Chondrocyte (in vitro differentiated cells): ENCODE results near the gene NFATC2IP. TPM values are rescaled to one million over a fixed set of nuclear protein-coding genes. Genes with fewer than 3 reads are reported as not detected.
A peak's percentile ranks its signal among the peaks of the same experiment; 100 is the strongest.

Source experiments
- DNase-seq: peaks from one replicate; pipeline ENCODE4 v3.0.0; 2021; ENCODE audit warnings: mixed read lengths, low spot score
- H3K27ac Mint-ChIP-seq: one replicate; pipeline ENCODE4 v1.8.0; 2021; ENCODE audit warnings: mild to moderate bottlenecking, moderate library complexity, mixed read lengths; ENCODE audit not compliant: unreplicated experiment
- H3K27me3 Mint-ChIP-seq: 2 replicates; pipeline ENCODE4 v1.8.0; 2021; ENCODE audit warnings: low read depth, mixed read lengths
- H3K36me3 Mint-ChIP-seq: 2 replicates; pipeline ENCODE4 v1.8.0; 2021; ENCODE audit warnings: low read depth, mixed read lengths
- H3K4me1 Mint-ChIP-seq: 2 replicates; pipeline ENCODE4 v1.8.0; 2021; ENCODE audit warnings: low read depth, mild to moderate bottlenecking, mixed read lengths
- H3K4me3 Mint-ChIP-seq: one replicate; pipeline ENCODE4 v1.8.0; 2021; ENCODE audit warnings: mild to moderate bottlenecking, moderate library complexity, mixed read lengths; ENCODE audit not compliant: unreplicated experiment
- H3K9me3 Mint-ChIP-seq: 2 replicates; pipeline ENCODE4 v1.8.0; 2021; ENCODE audit warnings: low read depth, mixed read lengths
- long read RNA-seq: library from polyadenylated mRNA; stranded (forward); transcript quantifications from one replicate; pipeline ENCODE4 v2.0.0, GENCODE V29; 2021
- total RNA-seq: library from RNA; stranded (reverse); gene quantifications from 3 replicates; pipeline ENCODE4 v1.2.1, GENCODE V29; 2021
- TF ChIP-seq, protein P1 (sequence below): fragments of 200-600 bp; sonication (generic); IDR thresholded peaks from 2 replicates; pipeline ENCODE4 v1.5.0; 2021; ENCODE audit warnings: antibody characterized with exemption, mild to moderate bottlenecking, moderate library complexity

NFATC2IP gene
- total RNA-seq: 23.0 to 24.3 TPM (median 23.8 TPM) in 3 replicates
- long read RNA-seq, full-length matches to known transcripts: 12 of 19 reads
- long read RNA-seq, partial matches to known transcripts: 1 of 19 reads
- long read RNA-seq, other reads (novel, unspliced or antisense): 6 of 19 reads

- TF ChIP-seq, protein P1, sequence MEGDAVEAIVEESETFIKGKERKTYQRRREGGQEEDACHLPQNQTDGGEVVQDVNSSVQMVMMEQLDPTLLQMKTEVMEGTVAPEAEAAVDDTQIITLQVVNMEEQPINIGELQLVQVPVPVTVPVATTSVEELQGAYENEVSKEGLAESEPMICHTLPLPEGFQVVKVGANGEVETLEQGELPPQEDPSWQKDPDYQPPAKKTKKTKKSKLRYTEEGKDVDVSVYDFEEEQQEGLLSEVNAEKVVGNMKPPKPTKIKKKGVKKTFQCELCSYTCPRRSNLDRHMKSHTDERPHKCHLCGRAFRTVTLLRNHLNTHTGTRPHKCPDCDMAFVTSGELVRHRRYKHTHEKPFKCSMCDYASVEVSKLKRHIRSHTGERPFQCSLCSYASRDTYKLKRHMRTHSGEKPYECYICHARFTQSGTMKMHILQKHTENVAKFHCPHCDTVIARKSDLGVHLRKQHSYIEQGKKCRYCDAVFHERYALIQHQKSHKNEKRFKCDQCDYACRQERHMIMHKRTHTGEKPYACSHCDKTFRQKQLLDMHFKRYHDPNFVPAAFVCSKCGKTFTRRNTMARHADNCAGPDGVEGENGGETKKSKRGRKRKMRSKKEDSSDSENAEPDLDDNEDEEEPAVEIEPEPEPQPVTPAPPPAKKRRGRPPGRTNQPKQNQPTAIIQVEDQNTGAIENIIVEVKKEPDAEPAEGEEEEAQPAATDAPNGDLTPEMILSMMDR: no peak
- H3K4me1 Mint-ChIP-seq: peaks cover 16% of the 10 kb centered on the region
- DNase-seq: peak; percentile 100
- H3K4me3 Mint-ChIP-seq: peak within 1 kb of the TSS; percentile 96
- no peaks in the 10 kb centered on the region for H3K27me3 Mint-ChIP-seq
- peak within 1 kb of the TSS; percentile 85 for H3K27ac Mint-ChIP-seq
- H3K9me3 Mint-ChIP-seq: no peaks in the 10 kb centered on the region
- H3K36me3 Mint-ChIP-seq: peaks cover 8% of the 10 kb centered on the region
Measured at GRCh38 chr16:28950648-28951409, at the start of gene NFATC2IP. NFATC2IP (plus strand) TSS chr16:28950937; CDS start chr16:28951012, 75 bp downstream.

DNA sequence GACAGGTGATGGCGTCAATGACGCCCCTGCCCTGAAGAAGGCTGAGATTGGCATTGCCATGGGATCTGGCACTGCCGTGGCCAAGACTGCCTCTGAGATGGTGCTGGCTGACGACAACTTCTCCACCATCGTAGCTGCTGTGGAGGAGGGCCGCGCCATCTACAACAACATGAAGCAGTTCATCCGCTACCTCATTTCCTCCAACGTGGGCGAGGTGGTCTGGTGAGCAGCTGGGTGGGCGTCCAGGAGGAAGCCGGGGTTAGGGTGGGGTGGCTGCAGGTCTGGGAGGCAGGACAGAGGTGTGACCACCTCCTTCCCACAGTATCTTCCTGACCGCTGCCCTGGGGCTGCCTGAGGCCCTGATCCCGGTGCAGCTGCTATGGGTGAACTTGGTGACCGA, 48.9 kb upstream of the NFATC2IP start:
- no peak overlapping the region for H3K27ac Mint-ChIP-seq
- no peaks in the 10 kb centered on the region for H3K36me3 Mint-ChIP-seq
- no peaks in the 10 kb centered on the region for H3K4me1 Mint-ChIP-seq
- H3K27me3 Mint-ChIP-seq: no peaks in the 10 kb centered on the region
- no peak for DNase-seq
- no peak overlapping the region for H3K4me3 Mint-ChIP-seq
- no peaks in the 10 kb centered on the region for H3K9me3 Mint-ChIP-seq
- TF ChIP-seq, protein P1: no peak

DNA sequence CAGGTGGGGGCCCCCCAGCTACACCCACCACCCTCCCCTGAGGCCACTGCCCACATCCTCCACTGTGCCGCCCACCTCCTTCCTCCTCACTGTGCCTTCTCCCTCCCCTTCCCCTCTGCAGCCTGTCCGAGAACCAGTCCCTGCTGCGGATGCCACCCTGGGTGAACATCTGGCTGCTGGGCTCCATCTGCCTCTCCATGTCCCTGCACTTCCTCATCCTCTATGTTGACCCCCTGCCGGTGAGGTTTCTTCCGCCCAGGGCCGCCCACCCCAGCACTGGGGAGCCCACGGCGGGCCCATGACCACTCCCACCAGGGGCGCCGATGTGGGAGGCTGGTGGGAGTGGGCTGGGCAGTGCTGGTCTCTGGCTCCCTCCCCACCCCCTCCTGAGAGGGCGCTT, 47.8 kb upstream of the NFATC2IP start:
- no peak overlapping the region for H3K27ac Mint-ChIP-seq
- TF ChIP-seq, protein P1: no peak
- no peaks in the 10 kb centered on the region for H3K9me3 Mint-ChIP-seq
- H3K4me1 Mint-ChIP-seq: no peaks in the 10 kb centered on the region
- no peak for DNase-seq
- H3K36me3 Mint-ChIP-seq: no peaks in the 10 kb centered on the region
- no peaks in the 10 kb centered on the region for H3K27me3 Mint-ChIP-seq
- no peak overlapping the region for H3K4me3 Mint-ChIP-seq

DNA sequence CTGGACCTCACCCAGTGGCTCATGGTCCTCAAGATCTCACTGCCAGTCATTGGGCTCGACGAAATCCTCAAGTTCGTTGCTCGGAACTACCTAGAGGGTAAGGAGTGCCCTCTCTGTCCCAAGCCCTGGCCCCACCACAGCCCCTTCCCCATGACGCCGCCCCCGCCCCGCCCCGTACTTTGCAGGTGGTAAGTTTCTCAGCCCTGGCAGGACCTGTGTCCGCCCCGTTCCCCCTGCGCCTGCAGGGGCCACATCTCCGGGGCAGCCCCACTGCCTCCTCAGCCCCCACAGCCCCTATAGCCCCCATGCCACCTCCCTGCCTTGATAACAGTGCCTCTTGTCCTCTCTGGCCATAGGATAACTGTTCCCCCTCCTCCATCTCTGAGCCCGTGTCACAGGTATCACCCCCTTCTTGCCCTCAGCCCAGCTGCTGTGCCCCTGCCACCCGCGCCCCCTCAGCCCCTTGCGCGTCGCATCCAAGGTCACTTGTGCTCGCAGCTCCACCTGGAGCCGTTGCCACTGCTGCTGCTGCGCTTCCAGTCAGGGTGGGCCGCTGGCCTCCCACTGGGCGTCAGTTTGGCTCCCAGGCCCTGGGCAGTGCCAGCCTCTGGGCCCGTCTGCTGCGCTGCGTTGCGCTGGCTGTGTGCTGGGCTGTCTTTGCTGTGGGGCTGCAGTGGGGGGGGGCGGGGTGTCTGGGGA, 47.2 kb upstream of the NFATC2IP start:
- no peak for DNase-seq
- Mint-ChIP-seq H3K9me3 (no peaks in the 10 kb centered on the region), H3K36me3 (no peaks in the 10 kb centered on the region), H3K4me3 (no peak overlapping the region), H3K27me3 (no peaks in the 10 kb centered on the region), H3K27ac (no peak overlapping the region), H3K4me1 (no peaks in the 10 kb centered on the region)
- TF ChIP-seq, protein P1: no peak

DNA sequence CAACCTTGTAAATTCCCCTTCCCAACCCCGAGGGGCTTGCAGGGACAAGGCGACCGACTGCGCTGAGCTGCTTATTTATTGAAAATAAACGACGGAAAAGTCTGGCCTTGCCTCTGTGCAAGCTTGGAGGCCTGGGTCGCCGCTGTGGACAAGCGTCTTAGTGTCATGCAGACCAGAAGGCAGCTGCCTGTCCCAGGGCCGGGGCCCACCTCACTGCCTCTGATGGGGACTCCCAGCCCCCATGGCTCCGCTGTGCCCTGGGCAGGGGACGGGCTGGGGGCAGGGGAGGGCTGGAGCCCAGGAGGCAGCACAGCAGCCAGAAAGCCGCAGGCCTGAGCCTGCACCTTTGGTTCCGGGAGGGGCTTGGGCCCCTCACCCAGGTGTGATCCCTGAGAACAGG, 46.4 kb upstream of the NFATC2IP start:
- Mint-ChIP-seq H3K27me3 (no peaks in the 10 kb centered on the region), H3K4me1 (no peaks in the 10 kb centered on the region), H3K36me3 (peaks cover 2% of the 10 kb centered on the region), H3K27ac (no peak overlapping the region), H3K4me3 (no peak overlapping the region), H3K9me3 (no peaks in the 10 kb centered on the region)
- no peak for DNase-seq
- TF ChIP-seq, protein P1: no peak
